Hematopoietic multipotent progenitor cell treated with erythropoietin and hydrocortisone succinate and interleukin-3 and kit ligand, for 15 days (in vitro differentiated cells): ENCODE measurements around the gene TRIM61.
"Not testable (repeated sequence)": the region's sequence is repeated elsewhere in the genome, so short reads cannot be mapped to it uniquely, and the experiment has no call there.

ENCODE experiments used
- DNase-seq: peaks from one replicate; pipeline ENCODE4 v3.0.0-alpha.2; 2015; ENCODE audit warnings: low spot score

TRIM61 gene

GRCh38 chr4:164977243-164978164 lies at the start of gene TRIM61:
Gene TRIM61, minus strand, starts transcription at chr4:164977657. Its CDS starts 7,655 bp downstream, at chr4:164970002.
- DNase-seq = no peak

DNA sequence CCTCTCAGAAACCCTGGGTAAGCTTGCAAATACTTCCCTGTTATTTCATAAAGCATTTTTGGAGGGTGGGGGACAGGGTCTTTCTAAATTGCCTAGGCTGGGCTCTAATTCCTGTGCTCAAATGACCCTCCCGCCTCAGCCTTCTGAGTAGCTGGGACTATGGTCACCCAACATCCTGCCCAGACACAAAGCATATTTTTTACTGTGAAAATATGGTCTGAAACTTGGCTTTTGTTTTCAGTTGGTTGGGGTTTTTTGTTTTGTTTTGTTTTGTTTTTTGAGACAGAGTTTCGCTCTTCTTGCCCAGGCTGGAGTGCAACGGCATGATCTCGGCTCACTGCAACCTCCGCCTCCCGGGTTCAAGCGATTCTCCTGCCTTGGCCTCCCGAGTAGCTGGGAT lies 48.3 kb upstream of the TRIM61 start:
- not testable (repeated sequence) for DNase-seq

- not testable (repeated sequence) for DNase-seq
These were observed 42.5 kb upstream of the TRIM61 start for GRCh38 chr4:165019995-165020394.

DNA sequence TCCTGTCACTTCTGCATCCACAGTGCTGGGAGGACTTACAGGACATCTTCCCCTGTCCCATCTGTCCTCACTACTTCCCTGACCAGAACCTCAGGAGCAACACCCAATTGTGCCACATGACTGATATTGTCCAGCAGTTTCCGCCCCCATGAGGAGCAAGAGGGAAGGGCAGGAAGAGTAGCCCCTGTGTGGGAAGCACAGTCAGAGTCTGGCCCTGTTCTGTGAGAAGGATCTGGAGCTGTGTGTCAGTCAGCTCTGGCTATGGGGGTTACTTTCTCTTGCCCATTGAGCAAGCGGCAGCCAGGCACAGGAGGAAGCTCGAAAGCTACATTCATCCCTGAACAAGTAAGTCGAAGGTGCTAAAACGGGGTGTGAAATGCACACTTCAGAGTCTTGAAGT lies 39.5 kb upstream of the TRIM61 start:
- DNase-seq = no peak

GRCh38 chr4:165013691-165014090 lies 36.2 kb upstream of the TRIM61 start:
- DNase-seq = no peak

DNA sequence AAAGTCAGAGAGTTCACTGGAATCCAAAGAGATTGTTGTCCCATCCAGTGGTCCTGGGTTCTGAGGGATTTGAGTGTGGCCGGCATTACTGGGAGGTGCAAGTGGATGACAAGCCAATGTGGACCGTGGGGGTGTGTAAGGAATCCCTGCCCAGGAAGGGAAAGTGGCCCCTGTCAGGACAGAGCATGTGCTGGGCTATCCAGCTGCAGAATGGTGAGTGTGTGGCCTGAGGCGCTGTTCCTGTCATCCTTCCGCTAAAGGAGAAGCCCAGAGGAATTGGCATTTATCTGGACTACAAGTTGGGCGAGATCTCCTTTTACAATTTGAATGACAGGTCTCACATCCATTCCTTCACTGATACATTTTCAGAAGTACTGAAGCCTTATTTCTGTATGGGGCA lies 33.9 kb upstream of the TRIM61 start:
- DNase-seq = no peak

DNA sequence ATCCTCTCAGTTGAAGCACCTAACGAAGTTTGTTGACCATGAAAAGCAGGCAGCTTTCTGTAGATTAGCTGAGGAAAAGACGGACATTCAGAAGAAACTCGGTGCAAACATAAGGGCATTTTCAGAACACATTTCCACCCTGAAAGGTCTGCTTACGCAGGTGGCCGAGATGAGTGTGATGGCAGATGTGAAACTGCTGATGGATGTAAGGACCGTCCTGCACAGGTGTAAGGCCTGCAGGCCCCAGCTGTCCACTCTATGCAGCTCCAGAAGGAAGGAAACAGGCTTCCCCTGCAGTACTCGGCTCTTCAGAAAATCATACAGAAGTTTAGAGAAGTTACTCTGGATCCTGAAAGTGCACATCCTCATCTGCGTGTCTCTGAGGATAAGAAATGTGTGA lies 33.5 kb upstream of the TRIM61 start:
- no peak for DNase-seq

DNA sequence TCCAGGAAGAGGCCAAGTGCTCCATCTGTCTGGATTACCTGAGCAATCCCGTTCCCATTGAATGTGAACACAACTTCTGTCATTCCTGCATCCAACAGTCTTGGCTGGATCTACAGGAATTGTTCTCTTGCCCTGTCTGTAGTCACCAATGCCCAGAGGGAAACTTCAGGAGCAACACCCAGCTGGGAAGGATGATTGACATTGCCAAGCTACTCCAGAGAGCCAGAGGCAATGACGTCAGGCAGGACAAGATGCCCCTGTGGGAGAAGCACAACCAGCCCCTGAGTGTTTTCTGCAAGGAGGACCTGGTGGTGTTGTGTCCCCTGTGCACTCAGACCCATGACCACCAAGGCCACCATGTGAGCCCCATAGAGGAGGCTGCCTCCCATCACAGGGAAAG lies 33.0 kb upstream of the TRIM61 start:
- no peak for DNase-seq

DNA sequence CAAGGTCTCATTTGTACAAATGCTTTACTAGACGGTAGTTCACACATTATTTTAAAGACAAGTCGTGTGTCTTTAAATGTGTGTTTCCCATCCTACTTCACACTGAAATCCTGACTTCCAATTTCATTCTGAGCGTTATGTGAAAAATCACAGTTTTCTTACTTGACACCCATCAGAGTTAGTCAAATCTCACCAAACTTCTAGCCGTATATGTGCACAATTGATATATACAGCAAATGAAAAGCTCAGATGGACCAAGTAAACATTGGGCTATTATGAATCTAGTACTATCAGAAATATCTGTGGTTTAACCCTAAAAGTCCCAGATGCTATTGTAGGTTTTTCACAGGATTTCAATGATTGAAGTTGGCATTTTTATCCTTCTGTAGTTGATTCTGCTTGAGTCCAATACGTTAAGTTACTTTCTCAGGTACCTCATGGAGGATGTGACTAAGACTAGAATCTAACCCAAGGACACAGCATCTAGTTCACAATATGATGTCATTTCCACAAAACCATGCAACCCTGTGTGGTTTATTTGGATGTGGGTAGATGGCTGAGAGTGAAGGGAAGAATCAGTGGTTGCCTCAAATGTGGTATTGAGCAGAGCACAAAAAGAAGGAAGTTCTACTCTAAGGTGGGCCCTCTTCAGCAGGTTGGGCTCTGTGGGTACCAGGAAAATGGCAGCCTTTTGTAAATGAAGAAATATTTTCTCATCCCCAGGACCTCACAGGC lies 32.2 kb upstream of the TRIM61 start:
- no peak for DNase-seq

- no peak for DNase-seq
These were observed 29.4 kb upstream of the TRIM61 start for GRCh38 chr4:165006886-165007285.

GRCh38 chr4:165006456-165006855 lies 29.0 kb upstream of the TRIM61 start:
- no peak for DNase-seq

- DNase-seq = no peak
These were observed 28.0 kb upstream of the TRIM61 start for GRCh38 chr4:165005352-165005925.

- not testable (repeated sequence) for DNase-seq
These were observed 24.5 kb upstream of the TRIM61 start for GRCh38 chr4:165001957-165002356.

DNA sequence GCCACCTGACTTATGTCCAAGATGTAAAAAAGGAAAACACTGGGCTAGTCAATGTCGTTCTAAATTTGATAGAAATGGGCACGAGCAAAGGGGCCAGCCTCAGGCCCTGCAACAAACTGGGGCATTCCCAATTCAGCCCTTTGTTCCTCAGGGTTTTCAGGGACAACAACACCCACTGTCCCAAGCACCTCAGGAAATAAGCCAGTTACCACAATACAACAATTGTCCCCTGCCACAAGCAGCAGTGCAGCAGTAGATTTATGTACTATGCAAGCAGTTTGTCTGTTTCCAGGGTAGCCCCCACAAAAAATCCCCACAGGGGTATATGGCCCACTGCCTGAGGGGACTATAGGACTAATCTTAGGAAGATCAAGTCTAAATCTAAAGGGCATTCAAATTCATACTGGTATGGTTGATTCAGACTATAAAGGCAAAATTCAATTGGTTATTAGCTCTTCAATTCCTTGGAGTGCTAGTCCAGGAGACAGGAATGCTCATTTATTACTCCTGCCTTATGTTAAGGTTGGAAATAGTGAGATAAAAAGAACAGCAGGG lies 21.1 kb upstream of the TRIM61 start:
- DNase-seq = not testable (repeated sequence)

GRCh38 chr4:164997941-164998340 lies 20.5 kb upstream of the TRIM61 start:
- no peak for DNase-seq

DNA sequence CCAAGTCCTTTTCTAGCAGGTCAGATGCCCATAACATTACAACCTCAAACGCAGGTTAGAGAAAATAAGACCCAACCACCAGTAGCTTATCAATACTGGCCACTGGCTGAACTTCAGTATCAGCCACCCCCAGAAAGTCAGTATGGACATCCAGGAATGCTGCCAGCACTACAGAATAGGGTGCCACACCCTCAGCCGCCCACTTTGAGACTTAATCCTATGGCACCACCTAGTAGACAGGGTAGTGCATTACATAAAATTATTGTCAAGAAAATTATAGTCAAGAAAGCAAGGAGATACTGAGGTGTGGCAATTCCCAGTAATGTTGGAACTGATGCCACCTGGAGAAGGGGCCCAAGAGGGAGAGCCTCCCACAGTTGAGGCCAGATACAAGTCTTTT lies 19.9 kb upstream of the TRIM61 start:
- DNase-seq = peak; percentile 77

DNA sequence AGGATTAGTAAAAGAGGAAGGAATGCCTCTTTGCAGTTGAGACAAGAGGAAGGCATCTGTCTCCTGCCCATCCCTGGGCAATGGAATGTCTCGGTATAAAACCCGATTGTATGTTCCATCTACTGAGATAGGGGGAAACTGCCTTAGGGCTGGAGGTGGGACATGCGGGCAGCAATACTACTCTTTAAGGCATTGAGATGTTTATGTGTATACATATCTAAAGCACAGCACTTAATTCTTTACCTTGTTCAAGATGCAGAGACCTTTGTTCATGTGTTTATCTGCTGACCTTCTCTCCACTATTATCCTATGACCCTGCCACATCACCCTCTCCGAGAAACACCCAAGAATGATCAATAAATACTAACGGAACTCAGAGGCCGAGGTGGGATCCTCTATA lies 18.7 kb upstream of the TRIM61 start:
- not testable (repeated sequence) for DNase-seq

DNA sequence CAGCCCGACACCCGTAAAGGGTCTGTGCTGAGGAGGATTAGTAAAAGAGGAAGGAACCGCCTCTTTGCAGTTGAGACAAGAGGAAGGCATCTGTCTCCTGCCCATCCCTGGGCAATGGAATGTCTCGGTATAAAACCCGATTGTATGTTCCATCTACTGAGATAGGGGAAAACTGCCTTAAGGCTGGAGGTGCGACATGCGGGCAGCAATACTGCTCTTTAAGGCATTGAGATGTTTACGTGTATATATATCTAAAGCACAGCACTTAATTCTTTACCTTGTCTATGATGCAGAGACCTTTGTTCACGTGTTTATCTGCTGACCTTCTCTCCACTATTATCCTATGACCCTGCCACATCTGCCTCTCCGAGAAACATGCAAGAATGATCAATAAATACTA lies 13.3 kb upstream of the TRIM61 start:
- not testable (repeated sequence) for DNase-seq

DNA sequence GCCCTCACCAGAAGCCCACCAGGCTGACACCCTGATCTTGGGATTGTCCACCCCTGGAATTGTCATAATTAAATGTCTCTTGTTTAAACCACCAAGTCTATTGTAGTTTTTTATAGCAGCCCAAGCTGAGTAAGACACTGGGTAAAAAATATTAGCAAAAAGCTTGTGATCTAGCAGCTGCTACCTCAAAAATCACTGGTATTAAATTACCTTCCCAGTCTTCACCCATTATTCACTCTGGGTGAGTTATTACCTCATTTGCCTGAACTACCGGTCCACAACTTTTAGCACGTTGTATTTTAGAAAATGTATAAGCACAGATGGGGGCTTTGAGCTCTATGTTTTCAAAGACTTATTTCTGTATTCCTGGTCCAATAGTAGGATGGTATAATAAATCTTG lies 12.0 kb upstream of the TRIM61 start:
- no peak for DNase-seq

DNA sequence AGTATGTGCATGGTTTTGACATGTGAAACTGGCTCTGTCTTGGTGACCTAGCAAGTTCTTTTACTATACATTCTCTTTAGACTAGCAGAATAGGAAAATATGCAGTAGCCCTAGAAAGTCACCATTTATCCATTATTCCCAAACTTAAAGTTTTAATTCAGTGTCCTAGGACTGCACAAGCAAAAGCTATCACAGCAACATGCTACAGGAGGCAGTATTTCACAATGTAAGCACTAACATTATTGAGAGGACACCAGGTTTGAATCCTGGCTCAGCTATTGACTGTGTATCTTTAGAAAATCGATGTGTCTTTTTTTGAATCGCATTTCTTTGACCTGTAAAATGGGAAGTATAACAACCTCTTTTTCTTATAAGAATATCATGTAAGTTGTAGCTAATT lies 5.5 kb downstream of the TRIM61 start:
- not testable (repeated sequence) for DNase-seq

GRCh38 chr4:164959896-164960295 lies 17.6 kb downstream of the TRIM61 start:
- no peak for DNase-seq

GRCh38 chr4:164959421-164959820 lies 18.0 kb downstream of the TRIM61 start:
- DNase-seq = not testable (repeated sequence)
